ENCODE data around the gene CD33. TPM values are rescaled to one million over a fixed set of nuclear protein-coding genes. Genes with fewer than 3 reads are reported as not detected.

The CD33 gene
- total RNA-seq, 1 donor from 2014 or later: not detected

DNA sequence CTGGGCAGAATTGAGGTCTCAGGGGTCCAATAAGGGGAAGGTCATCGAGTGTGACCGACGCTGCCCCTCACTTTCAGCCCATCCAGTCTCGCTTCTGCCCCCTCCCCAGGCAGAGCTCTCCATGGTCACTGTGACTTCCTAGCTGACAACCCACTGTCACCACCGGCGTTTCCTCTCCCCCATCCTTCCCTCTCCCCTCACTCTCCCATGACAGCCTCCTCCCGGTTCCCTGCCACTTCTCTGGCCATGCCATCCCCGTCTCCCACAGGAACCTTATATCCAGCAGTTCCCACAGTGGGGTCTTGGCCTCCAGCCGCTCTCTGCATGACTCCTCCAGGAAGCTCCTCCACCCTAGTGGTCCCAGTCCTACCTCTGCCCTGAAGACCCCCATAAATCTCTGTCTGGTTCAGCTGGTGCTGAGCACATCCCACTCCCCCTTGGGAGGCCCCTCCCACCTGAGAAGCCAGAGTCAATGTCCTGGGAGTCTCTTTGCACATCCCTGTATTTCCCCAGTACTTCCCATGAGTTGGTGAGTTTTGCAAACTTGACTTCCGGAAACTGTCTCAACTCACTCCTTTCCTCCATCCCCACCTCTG, 24.7 kb upstream of the CD33 start:
- H3K9me3 Mint-ChIP-seq: no peaks in the 10 kb centered on the region
- TF ChIP-seq, protein P1, sequence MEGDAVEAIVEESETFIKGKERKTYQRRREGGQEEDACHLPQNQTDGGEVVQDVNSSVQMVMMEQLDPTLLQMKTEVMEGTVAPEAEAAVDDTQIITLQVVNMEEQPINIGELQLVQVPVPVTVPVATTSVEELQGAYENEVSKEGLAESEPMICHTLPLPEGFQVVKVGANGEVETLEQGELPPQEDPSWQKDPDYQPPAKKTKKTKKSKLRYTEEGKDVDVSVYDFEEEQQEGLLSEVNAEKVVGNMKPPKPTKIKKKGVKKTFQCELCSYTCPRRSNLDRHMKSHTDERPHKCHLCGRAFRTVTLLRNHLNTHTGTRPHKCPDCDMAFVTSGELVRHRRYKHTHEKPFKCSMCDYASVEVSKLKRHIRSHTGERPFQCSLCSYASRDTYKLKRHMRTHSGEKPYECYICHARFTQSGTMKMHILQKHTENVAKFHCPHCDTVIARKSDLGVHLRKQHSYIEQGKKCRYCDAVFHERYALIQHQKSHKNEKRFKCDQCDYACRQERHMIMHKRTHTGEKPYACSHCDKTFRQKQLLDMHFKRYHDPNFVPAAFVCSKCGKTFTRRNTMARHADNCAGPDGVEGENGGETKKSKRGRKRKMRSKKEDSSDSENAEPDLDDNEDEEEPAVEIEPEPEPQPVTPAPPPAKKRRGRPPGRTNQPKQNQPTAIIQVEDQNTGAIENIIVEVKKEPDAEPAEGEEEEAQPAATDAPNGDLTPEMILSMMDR (conservative IDR thresholded peaks at IDR 0.05): no peak
- DNase-seq (ENCODE audit: low read depth, low spot score): no peak
- no peaks in the 10 kb centered on the region for H3K36me3 Mint-ChIP-seq (ENCODE audit: low read depth)
- H3K4me1 Mint-ChIP-seq: no peaks in the 10 kb centered on the region
- H3K27me3 Mint-ChIP-seq (ENCODE audit: low read depth): peaks cover 12% of the 10 kb centered on the region
- no peak overlapping the region for H3K4me3 Mint-ChIP-seq
- no peak overlapping the region for H3K27ac Mint-ChIP-seq (ENCODE audit: unreplicated experiment)

DNA sequence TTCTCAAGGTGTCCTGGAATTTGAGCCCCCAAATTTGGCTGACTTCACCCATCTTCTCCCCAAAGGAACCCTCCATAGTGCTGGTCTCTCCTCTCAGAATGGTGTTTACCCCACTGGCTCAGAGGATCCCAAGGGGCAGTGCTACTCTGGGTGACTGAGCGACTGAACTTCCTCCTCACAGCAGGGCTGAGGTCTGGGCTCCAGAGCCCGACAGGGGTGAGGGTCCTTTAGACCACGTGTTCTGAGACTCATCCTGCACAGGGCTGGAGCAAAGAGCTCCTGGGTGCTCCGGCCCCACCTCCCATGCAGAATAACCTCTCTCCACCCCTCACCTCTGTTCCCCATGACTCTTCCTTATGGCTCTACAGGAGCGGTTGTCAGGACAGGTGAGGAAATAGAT, 23.2 kb upstream of the CD33 start:
- TF ChIP-seq, protein P1 (conservative IDR thresholded peaks at IDR 0.05): no peak
- no peaks in the 10 kb centered on the region for H3K4me1 Mint-ChIP-seq
- H3K36me3 Mint-ChIP-seq (ENCODE audit: low read depth): no peaks in the 10 kb centered on the region
- no peak for DNase-seq (ENCODE audit: low read depth, low spot score)
- H3K27ac Mint-ChIP-seq (ENCODE audit: unreplicated experiment): no peak overlapping the region
- no peaks in the 10 kb centered on the region for H3K9me3 Mint-ChIP-seq
- peaks cover 21% of the 10 kb centered on the region for H3K27me3 Mint-ChIP-seq (ENCODE audit: low read depth)
- no peak overlapping the region for H3K4me3 Mint-ChIP-seq

DNA sequence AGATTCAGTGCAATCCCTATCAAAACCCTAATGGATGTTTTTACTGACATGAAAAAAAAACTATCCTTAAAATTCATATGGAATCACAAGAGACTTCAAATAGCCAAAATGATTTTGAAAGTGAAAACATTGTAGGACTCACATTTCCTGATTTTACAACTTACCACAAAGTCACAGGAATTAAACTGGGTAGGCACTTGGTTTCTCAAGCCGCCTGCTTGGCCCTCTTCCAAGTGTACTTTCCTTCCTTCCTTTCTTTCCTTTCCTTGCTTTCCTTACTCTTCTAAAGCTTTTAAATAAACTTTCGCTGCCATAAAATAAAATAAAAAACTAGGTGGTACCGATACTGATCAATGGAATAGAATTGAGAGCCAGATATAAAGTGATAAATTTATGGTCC, 21.0 kb upstream of the CD33 start:
- H3K27ac Mint-ChIP-seq (ENCODE audit: unreplicated experiment): no peak overlapping the region
- H3K27me3 Mint-ChIP-seq (ENCODE audit: low read depth): peaks cover 29% of the 10 kb centered on the region
- TF ChIP-seq, protein P1 (conservative IDR thresholded peaks at IDR 0.05): no peak
- DNase-seq (ENCODE audit: low read depth, low spot score): no peak
- no peaks in the 10 kb centered on the region for H3K36me3 Mint-ChIP-seq (ENCODE audit: low read depth)
- no peaks in the 10 kb centered on the region for H3K9me3 Mint-ChIP-seq
- no peaks in the 10 kb centered on the region for H3K4me1 Mint-ChIP-seq
- no peak overlapping the region for H3K4me3 Mint-ChIP-seq

DNA sequence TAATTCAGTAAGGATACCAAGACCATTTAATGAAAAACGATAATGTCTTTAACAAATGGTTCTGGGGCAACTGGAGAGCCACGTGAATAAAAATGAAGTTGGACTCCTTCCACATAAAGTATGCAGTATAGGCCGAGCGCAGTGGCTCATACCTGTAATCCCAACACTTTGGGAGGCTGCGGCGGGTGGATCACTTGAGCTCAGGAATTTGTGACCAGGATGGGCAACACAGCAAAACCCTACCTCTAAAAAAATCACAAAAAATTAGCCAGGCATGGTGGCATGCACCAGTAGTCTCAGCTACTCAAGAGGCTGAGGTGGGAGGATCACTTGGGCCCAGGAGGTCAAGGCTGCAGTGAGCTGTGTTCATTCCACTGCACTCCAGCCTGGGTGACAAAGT, 20.6 kb upstream of the CD33 start:
- TF ChIP-seq, protein P1 (conservative IDR thresholded peaks at IDR 0.05): no peak
- H3K4me3 Mint-ChIP-seq: no peak overlapping the region
- H3K27ac Mint-ChIP-seq (ENCODE audit: unreplicated experiment): no peak overlapping the region
- no peaks in the 10 kb centered on the region for H3K4me1 Mint-ChIP-seq
- H3K27me3 Mint-ChIP-seq (ENCODE audit: low read depth): peaks cover 33% of the 10 kb centered on the region
- no peak for DNase-seq (ENCODE audit: low read depth, low spot score)
- no peaks in the 10 kb centered on the region for H3K36me3 Mint-ChIP-seq (ENCODE audit: low read depth)
- no peaks in the 10 kb centered on the region for H3K9me3 Mint-ChIP-seq

DNA sequence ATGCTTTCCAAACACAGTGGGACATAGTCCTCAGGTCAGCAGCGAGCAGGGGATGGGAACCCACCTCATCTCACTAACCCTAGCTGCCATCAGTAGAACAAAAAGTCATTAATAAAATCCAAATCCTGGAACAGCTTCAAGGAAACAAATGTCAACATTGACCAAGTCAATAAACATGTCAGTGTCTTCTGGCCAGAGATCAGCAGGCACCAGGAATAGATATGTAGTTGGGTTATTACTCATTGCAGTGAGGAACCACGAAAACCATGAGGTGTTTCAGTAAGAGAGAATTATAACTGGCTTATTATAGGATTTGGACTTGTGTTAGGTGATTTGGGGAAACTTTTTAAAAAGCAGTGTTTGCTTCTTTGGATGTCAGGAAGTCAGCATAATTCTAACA, 17.1 kb upstream of the CD33 start:
- Mint-ChIP-seq H3K36me3 (ENCODE audit: low read depth) (no peaks in the 10 kb centered on the region), H3K4me1 (no peaks in the 10 kb centered on the region), H3K4me3 (no peak overlapping the region), H3K27ac (ENCODE audit: unreplicated experiment) (no peak overlapping the region), H3K9me3 (no peaks in the 10 kb centered on the region), H3K27me3 (ENCODE audit: low read depth) (peaks cover 40% of the 10 kb centered on the region)
- TF ChIP-seq, protein P1 (conservative IDR thresholded peaks at IDR 0.05): no peak
- no peak for DNase-seq (ENCODE audit: low read depth, low spot score)
